ENCODE results near the gene LGR4.

Gene LGR4

DNA sequence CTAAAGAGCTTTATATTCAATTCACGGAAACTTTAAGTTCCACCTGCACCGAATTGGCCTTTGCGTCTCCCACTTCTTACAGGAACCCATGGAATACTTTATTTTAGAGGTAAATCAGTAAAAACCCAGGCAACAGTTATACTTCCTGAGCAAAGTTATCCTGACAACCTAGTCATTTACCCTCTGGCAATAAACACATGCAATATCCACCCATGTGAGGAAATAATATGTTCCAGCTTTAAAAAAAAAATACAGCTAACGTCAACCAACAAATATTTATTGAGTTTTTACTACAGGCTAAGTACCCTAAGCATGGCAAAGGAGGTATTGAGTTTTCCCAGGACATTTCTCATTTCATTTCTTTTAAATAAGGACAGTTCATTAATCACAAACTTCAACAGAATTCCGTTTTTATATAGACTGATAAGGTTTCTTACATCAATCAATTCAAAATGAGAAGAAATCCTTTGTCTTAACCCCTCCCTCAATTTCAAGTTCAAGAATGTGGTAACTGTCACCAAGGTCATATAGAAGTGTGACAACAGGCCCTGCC is 71.2 kb downstream of the LGR4 start:
- Histone ChIP-seq H3K27me3 (ENCODE audit: control insufficient read depth, insufficient read depth, low read length) (no peaks in the 10 kb centered on the region), H3K9ac (ENCODE audit: low read length) (no peak overlapping the region), H3K27ac (ENCODE audit: low read depth, low read length) (no peak overlapping the region), H3K4me1 (ENCODE audit: control insufficient read depth, insufficient read depth, low read length) (no peaks in the 10 kb centered on the region), H3K36me3 (ENCODE audit: control insufficient read depth, insufficient read depth, low read length) (no peaks in the 10 kb centered on the region), H3K4me3 (ENCODE audit: low read length) (no peak overlapping the region)

- H3K36me3 ChIP-seq (ENCODE audit: control insufficient read depth, insufficient read depth, low read length) = no peaks in the 10 kb centered on the region
- H3K27me3 ChIP-seq (ENCODE audit: control insufficient read depth, insufficient read depth, low read length) = no peaks in the 10 kb centered on the region
- no peak overlapping the region for H3K4me3 ChIP-seq (ENCODE audit: low read length)
- H3K4me1 ChIP-seq (ENCODE audit: control insufficient read depth, insufficient read depth, low read length) = no peaks in the 10 kb centered on the region
- H3K27ac ChIP-seq (ENCODE audit: low read depth, low read length) = no peak overlapping the region
- no peak overlapping the region for H3K9ac ChIP-seq (ENCODE audit: low read length)
Observed at GRCh38 chr11:27398400-27398770, 74.2 kb downstream of the LGR4 start.

DNA sequence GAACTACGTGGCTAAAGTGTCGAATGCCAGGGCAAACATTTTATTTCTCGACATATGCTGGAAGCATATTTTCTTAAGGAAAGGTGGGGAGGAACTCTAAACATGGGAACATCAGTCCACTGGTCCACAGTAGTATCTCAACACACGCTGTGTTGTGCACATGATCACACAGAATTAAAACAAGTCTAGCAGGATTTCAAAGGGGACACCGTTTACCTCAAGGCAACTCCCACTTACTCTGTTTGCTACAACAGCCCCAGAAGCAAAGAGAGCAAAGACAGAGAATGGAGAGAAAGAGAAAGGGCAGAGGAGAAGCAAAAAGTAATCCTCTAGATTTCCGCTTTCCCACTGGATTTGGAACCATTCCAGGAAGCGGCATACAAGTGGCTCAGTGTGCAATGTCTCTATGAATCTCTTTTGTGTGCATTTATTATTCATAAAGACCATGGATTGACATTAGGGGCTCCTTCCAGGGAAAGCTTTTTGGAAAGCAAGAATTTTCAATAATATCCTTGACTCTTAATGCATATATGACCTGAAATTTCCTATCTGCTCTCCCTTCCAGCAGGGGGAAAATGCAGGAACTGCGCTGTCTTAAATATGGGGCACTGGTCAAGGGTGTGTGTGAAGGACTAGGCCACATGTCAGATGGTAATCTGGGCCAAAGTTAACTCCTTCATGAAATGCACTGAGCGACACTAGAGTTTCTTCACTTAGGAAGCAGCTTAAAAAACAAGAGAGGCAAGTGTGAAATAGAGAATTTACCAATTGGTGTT is 74.8 kb downstream of the LGR4 start:
- H3K9ac ChIP-seq (ENCODE audit: low read length) = no peak overlapping the region
- no peak overlapping the region for H3K27ac ChIP-seq (ENCODE audit: low read depth, low read length)
- no peak overlapping the region for H3K4me3 ChIP-seq (ENCODE audit: low read length)
- H3K4me1 ChIP-seq (ENCODE audit: control insufficient read depth, insufficient read depth, low read length) = peaks cover under 1% of the 10 kb centered on the region
- no peaks in the 10 kb centered on the region for H3K27me3 ChIP-seq (ENCODE audit: control insufficient read depth, insufficient read depth, low read length)
- H3K36me3 ChIP-seq (ENCODE audit: control insufficient read depth, insufficient read depth, low read length) = no peaks in the 10 kb centered on the region

DNA sequence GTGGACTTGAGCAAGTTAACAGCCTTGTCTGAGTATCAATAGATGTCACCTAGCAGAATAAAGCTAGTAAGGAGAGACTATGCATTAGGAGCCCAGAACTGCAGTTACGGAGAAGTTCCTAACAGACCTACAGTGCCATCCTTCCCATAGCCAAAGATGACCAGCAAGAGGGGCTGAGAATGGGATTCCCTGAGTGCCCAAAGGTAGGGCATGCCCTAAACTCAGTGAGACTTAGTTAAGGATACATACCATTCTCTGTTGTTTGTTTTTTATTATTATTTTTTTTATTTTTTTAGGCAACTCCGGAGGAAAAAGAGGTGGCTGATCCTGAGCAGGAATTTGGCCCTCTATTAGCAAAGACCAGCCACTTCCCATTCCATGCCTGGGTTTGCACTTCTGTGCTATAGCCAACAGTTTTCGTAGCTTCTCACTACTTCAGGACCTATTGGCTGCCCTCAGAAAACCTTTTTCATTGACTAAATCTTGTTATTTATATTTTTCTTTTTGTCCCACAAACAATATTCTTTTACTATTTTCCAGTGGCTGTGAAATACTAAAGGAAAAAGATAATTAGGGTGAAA is 76.2 kb downstream of the LGR4 start:
- no peaks in the 10 kb centered on the region for H3K27me3 ChIP-seq (ENCODE audit: control insufficient read depth, insufficient read depth, low read length)
- no peak overlapping the region for H3K4me3 ChIP-seq (ENCODE audit: low read length)
- H3K36me3 ChIP-seq (ENCODE audit: control insufficient read depth, insufficient read depth, low read length) = no peaks in the 10 kb centered on the region
- H3K27ac ChIP-seq (ENCODE audit: low read depth, low read length) = no peak overlapping the region
- peaks cover 4% of the 10 kb centered on the region for H3K4me1 ChIP-seq (ENCODE audit: control insufficient read depth, insufficient read depth, low read length)
- H3K9ac ChIP-seq (ENCODE audit: low read length) = no peak overlapping the region

GRCh38 chr11:27395556-27396258 is 76.9 kb downstream of the LGR4 start:
- peak overlapping the region; percentile 10 for H3K27ac ChIP-seq (ENCODE audit: low read depth, low read length)
- peaks cover 4% of the 10 kb centered on the region for H3K4me1 ChIP-seq (ENCODE audit: control insufficient read depth, insufficient read depth, low read length)
- H3K36me3 ChIP-seq (ENCODE audit: control insufficient read depth, insufficient read depth, low read length) = no peaks in the 10 kb centered on the region
- H3K4me3 ChIP-seq (ENCODE audit: low read length) = no peak overlapping the region
- no peak overlapping the region for H3K9ac ChIP-seq (ENCODE audit: low read length)
- no peaks in the 10 kb centered on the region for H3K27me3 ChIP-seq (ENCODE audit: control insufficient read depth, insufficient read depth, low read length)

DNA sequence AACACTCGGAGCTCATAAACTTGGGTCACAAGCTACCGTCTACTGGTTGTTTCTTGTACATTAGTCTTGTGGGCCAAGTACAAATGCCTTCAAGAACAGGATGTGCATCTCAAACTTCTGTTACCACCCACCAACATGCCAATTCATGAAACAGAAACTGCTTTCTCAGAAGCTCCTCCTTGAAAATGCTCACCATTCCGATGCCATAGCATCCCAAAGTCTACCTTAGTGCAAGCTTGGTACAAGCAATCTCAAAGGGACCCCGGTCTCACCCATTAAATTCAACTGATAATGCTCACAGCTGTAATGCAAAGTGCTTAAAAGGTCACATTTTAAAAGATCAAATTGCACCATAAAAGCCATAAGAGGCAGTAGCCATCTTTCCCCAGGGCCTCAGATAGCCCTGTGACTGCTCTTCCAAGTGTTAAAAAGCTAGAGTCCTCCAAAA is 77.8 kb downstream of the LGR4 start:
- Histone ChIP-seq H3K27ac (ENCODE audit: low read depth, low read length) (no peak overlapping the region), H3K36me3 (ENCODE audit: control insufficient read depth, insufficient read depth, low read length) (no peaks in the 10 kb centered on the region), H3K4me1 (ENCODE audit: control insufficient read depth, insufficient read depth, low read length) (peaks cover 4% of the 10 kb centered on the region), H3K4me3 (ENCODE audit: low read length) (no peak overlapping the region), H3K9ac (ENCODE audit: low read length) (no peak overlapping the region), H3K27me3 (ENCODE audit: control insufficient read depth, insufficient read depth, low read length) (no peaks in the 10 kb centered on the region)

- no peak overlapping the region for H3K4me3 ChIP-seq (ENCODE audit: low read length)
Observed at GRCh38 chr11:27392278-27393114, 80.1 kb downstream of the LGR4 start.

GRCh38 chr11:27391331-27392015 is 81.1 kb downstream of the LGR4 start:
- Histone ChIP-seq H3K4me3 (ENCODE audit: low read length) (no peak overlapping the region), H3K4me1 (ENCODE audit: control insufficient read depth, insufficient read depth, low read length) (peaks cover 4% of the 10 kb centered on the region), H3K36me3 (ENCODE audit: control insufficient read depth, insufficient read depth, low read length) (no peaks in the 10 kb centered on the region), H3K27me3 (ENCODE audit: control insufficient read depth, insufficient read depth, low read length) (no peaks in the 10 kb centered on the region), H3K27ac (ENCODE audit: low read depth, low read length) (no peak overlapping the region), H3K9ac (ENCODE audit: low read length) (no peak overlapping the region)

More at GRCh38 chr11:27392278-27393114, 80.1 kb downstream of the LGR4 start:
- Histone ChIP-seq H3K27me3 (ENCODE audit: control insufficient read depth, insufficient read depth, low read length) (no peaks in the 10 kb centered on the region), H3K9ac (ENCODE audit: low read length) (no peak overlapping the region), H3K27ac (ENCODE audit: low read depth, low read length) (no peak overlapping the region), H3K4me1 (ENCODE audit: control insufficient read depth, insufficient read depth, low read length) (peaks cover 4% of the 10 kb centered on the region), H3K36me3 (ENCODE audit: control insufficient read depth, insufficient read depth, low read length) (no peaks in the 10 kb centered on the region)

DNA sequence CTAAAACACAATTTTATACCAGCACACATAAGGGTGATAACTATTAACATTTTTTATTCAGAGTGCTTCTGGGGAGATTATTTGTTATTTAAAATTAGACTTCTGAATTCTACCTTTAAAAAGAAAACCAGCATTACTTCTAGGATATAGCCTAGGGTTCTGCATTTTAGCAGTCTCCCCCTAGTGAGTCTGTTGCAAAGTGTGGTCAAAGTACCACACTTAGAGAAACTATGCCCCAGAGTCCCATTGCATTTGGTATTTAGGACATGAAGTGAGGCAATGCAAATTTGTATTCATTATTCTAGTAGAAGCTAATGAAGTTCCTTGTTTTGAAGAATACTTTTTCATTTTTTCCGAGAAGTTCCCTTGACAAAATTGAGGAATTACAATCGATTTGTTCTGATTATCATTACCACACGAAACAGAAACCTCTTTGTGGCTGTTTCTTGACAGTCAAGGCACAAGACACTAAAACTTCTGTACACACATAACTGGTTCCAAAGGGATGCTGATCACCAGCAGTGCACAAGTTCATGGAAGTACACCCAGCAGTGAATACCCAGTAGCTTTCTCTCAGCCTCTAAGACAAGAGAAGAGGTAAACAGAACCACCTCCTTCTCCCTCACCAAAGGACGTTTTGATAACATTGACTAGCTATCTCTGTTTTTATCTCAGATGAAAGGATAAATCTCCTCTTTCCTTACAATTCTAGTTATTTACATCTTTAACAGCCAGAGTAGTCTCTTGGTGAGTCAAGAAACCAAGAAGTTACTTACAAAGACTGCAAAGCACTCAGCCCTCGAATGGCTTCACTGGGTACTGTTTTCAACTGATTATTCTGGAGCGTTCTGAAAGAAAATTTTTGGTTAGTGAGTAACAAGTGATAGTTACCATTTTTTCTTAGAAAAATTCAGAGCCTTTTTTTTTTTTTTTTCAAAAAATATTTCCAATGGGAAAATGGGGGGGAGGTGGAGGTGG is 82.0 kb downstream of the LGR4 start:
- H3K4me3 ChIP-seq (ENCODE audit: low read length) = no peak overlapping the region
- H3K4me1 ChIP-seq (ENCODE audit: control insufficient read depth, insufficient read depth, low read length) = peaks cover 4% of the 10 kb centered on the region
- H3K9ac ChIP-seq (ENCODE audit: low read length) = no peak overlapping the region
- H3K27ac ChIP-seq (ENCODE audit: low read depth, low read length) = no peak overlapping the region
- H3K36me3 ChIP-seq (ENCODE audit: control insufficient read depth, insufficient read depth, low read length) = no peaks in the 10 kb centered on the region
- no peaks in the 10 kb centered on the region for H3K27me3 ChIP-seq (ENCODE audit: control insufficient read depth, insufficient read depth, low read length)

- H3K4me1 ChIP-seq (ENCODE audit: control insufficient read depth, insufficient read depth, low read length) = peaks cover 4% of the 10 kb centered on the region
- no peak overlapping the region for H3K4me3 ChIP-seq (ENCODE audit: low read length)
- H3K27ac ChIP-seq (ENCODE audit: low read depth, low read length) = no peak overlapping the region
Observed at GRCh38 chr11:27388869-27389268, 83.7 kb downstream of the LGR4 start.

DNA sequence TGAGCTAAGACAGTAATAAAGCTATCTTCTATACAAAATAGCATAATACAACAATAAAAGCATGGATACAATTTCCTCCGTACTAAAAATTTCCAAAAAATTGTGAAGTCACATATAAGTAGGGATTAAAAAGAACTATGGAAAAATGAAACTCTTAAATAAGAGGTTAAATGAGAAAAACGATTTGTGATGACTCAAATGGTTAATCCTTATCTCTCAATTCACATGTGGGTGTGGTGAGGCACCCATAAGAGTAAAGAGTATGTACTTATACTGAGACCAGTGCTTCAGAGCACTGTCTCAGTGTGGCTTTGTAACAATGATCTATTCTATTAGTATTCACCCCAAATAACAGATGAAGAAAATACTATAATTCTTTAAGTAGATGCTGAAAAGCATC is 84.6 kb downstream of the LGR4 start:
- Histone ChIP-seq H3K4me1 (ENCODE audit: control insufficient read depth, insufficient read depth, low read length) (peaks cover 4% of the 10 kb centered on the region), H3K36me3 (ENCODE audit: control insufficient read depth, insufficient read depth, low read length) (no peaks in the 10 kb centered on the region), H3K4me3 (ENCODE audit: low read length) (no peak overlapping the region), H3K27ac (ENCODE audit: low read depth, low read length) (no peak overlapping the region), H3K27me3 (ENCODE audit: control insufficient read depth, insufficient read depth, low read length) (no peaks in the 10 kb centered on the region), H3K9ac (ENCODE audit: low read length) (no peak overlapping the region)

More at GRCh38 chr11:27388869-27389268, 83.7 kb downstream of the LGR4 start:
- H3K36me3 ChIP-seq (ENCODE audit: control insufficient read depth, insufficient read depth, low read length) = no peaks in the 10 kb centered on the region
- H3K27me3 ChIP-seq (ENCODE audit: control insufficient read depth, insufficient read depth, low read length) = no peaks in the 10 kb centered on the region
- H3K9ac ChIP-seq (ENCODE audit: low read length) = no peak overlapping the region

Data from rectal smooth muscle tissue (tissue), 1 donor.